Measurements from ENCODE around the gene FOXE1.

FOXE1 gene

GRCh38 chr9:97866300-97866699, 13.3 kb downstream of the FOXE1 start:
- H3K4me1 ChIP-seq (ENCODE audit: control insufficient read depth in 1 of 2, insufficient read depth in 1 of 2, low read depth in 1 of 2, low read length in 1 of 2) = no peaks in the 10 kb centered on the region
- H3K27ac ChIP-seq = no peak overlapping the region
- TF ChIP-seq CTCF (IDR thresholded peaks at IDR 0.05) = no peak
- H3K4me3 ChIP-seq (ENCODE audit: low read depth in 1 of 2, low read length in 1 of 2) = no peak overlapping the region
- H3K9me3 ChIP-seq = peaks cover 9% of the 10 kb centered on the region
- peaks cover 84% of the 10 kb centered on the region for H3K27me3 ChIP-seq
- no peaks in the 10 kb centered on the region for H3K36me3 ChIP-seq

GRCh38 chr9:97866848-97867247, 13.8 kb downstream of the FOXE1 start:
- Histone ChIP-seq H3K27ac (no peak overlapping the region), H3K9me3 (peaks cover 9% of the 10 kb centered on the region), H3K36me3 (no peaks in the 10 kb centered on the region), H3K27me3 (peaks cover 83% of the 10 kb centered on the region), H3K4me1 (ENCODE audit: control insufficient read depth in 1 of 2, insufficient read depth in 1 of 2, low read depth in 1 of 2, low read length in 1 of 2) (no peaks in the 10 kb centered on the region), H3K4me3 (ENCODE audit: low read depth in 1 of 2, low read length in 1 of 2) (no peak overlapping the region)
- no peak for TF ChIP-seq CTCF (IDR thresholded peaks at IDR 0.05)

- H3K36me3 ChIP-seq = no peaks in the 10 kb centered on the region
- H3K4me3 ChIP-seq (ENCODE audit: low read depth in 1 of 2, low read length in 1 of 2) = no peak overlapping the region
- H3K9me3 ChIP-seq = peaks cover 9% of the 10 kb centered on the region
- H3K4me1 ChIP-seq (ENCODE audit: control insufficient read depth in 1 of 2, insufficient read depth in 1 of 2, low read depth in 1 of 2, low read length in 1 of 2) = no peaks in the 10 kb centered on the region
- H3K27ac ChIP-seq = no peak overlapping the region
- H3K27me3 ChIP-seq = peaks cover 78% of the 10 kb centered on the region
- no peak for TF ChIP-seq CTCF (IDR thresholded peaks at IDR 0.05)
Measured at GRCh38 chr9:97868859-97869258, 15.8 kb downstream of the FOXE1 start.

GRCh38 chr9:97873425-97873824, 20.4 kb downstream of the FOXE1 start:
- Histone ChIP-seq H3K9me3 (no peaks in the 10 kb centered on the region), H3K4me3 (ENCODE audit: low read depth in 1 of 2, low read length in 1 of 2) (no peak overlapping the region), H3K36me3 (no peaks in the 10 kb centered on the region), H3K27me3 (peaks cover 69% of the 10 kb centered on the region), H3K27ac (no peak overlapping the region), H3K4me1 (ENCODE audit: control insufficient read depth in 1 of 2, insufficient read depth in 1 of 2, low read depth in 1 of 2, low read length in 1 of 2) (peaks cover 7 to 12% of the 10 kb centered on the region in 2 experiments)
- TF ChIP-seq CTCF (IDR thresholded peaks at IDR 0.05) = no peak

- H3K4me1 ChIP-seq (ENCODE audit: control insufficient read depth in 1 of 2, insufficient read depth in 1 of 2, low read depth in 1 of 2, low read length in 1 of 2) = peaks cover 7 to 12% of the 10 kb centered on the region in 2 experiments
- H3K27ac ChIP-seq = no peak overlapping the region
- H3K4me3 ChIP-seq (ENCODE audit: low read depth in 1 of 2, low read length in 1 of 2) = no peak overlapping the region
- no peaks in the 10 kb centered on the region for H3K36me3 ChIP-seq
- H3K27me3 ChIP-seq = peaks cover 65% of the 10 kb centered on the region
- H3K9me3 ChIP-seq = no peaks in the 10 kb centered on the region
- TF ChIP-seq CTCF (IDR thresholded peaks at IDR 0.05) = no peak
Measured at GRCh38 chr9:97873882-97874281, 20.9 kb downstream of the FOXE1 start.

GRCh38 chr9:97874624-97875023, 21.6 kb downstream of the FOXE1 start:
- Histone ChIP-seq H3K4me3 (ENCODE audit: low read depth in 1 of 2, low read length in 1 of 2) (no peak overlapping the region), H3K27me3 (peaks cover 69% of the 10 kb centered on the region), H3K9me3 (no peaks in the 10 kb centered on the region), H3K36me3 (no peaks in the 10 kb centered on the region), H3K27ac (no peak overlapping the region), H3K4me1 (ENCODE audit: control insufficient read depth in 1 of 2, insufficient read depth in 1 of 2, low read depth in 1 of 2, low read length in 1 of 2) (peaks cover 7 to 12% of the 10 kb centered on the region in 2 experiments)
- no peak for TF ChIP-seq CTCF (IDR thresholded peaks at IDR 0.05)

All from neutrophil (primary cell).